Dedifferentiated amniotic fluid mesenchymal stem cell (primary cell): ENCODE data around the gene UBAC1.
"Not testable (repeated sequence)": the region's sequence is repeated elsewhere in the genome, so short reads cannot be mapped to it uniquely, and the experiment has no call there.

Experiments used
- DNase-seq: peaks from one replicate; pipeline ENCODE4 v3.0.0-alpha.2; 2016; ENCODE audit errors: extremely low spot score

Gene UBAC1

GRCh38 chr9:135921749-135922310 is 39.3 kb downstream of the UBAC1 start:
- no peak for DNase-seq

DNA sequence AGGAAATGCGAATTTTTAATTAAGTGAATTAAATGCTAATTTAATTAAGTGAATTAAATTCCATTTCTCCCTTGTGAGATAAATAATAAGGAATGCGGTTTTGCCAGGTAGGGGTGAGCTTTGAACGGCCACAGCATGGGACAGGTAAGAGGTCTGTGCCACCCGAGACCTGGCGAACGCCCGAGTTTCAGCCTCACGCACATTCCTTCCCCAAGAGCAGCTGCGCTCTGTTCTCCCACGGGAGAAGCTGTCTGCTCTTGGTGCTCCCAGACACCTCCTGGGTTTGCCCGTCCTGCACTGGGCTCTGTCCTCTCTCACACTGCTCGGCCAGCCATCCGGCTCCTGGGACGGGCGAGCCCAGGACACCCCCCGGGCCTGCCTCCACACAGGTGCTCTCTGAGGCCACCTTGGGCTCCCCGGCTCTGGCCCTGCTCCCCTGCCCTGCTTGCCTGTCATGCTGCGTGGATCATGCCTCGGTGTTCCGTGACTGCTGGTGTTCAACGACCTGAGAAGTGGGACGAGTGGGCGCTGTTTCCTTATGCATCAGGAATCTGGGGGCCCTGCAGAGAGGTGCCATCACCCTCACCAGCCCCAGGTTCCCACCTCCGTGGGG is 40.1 kb downstream of the UBAC1 start:
- DNase-seq: no peak

DNA sequence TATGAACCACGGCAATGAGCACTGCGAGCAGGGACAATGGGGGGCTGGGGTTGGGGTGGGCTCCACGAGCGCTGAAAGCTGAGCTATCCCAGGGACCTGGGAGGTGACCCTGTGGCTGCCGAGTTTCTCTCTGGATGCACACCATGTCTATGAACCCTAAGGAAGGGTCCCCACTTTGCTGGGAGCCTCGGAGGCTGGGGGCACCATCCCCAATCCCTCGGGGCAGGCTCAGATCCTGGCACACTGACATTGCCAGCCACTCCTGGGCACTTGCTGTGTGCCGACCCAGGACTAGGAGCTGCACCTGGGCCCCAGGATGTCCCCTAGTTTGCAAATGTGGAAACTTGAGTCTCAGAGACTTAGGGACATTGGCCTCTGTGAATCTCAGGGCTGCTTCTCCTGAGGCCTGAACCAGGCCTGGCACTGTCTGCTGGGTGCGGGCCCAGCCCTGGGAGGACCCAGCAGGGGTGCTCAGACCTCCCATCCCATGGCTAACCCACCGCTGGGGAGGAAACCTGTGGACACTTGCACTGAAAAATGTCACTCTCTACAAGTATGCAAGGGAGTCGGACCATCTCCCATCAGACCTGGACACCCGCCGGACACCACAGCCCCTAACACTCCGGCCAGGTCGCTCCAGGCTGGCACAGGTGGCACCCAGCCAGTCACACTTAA is 40.8 kb downstream of the UBAC1 start:
- no peak for DNase-seq

DNA sequence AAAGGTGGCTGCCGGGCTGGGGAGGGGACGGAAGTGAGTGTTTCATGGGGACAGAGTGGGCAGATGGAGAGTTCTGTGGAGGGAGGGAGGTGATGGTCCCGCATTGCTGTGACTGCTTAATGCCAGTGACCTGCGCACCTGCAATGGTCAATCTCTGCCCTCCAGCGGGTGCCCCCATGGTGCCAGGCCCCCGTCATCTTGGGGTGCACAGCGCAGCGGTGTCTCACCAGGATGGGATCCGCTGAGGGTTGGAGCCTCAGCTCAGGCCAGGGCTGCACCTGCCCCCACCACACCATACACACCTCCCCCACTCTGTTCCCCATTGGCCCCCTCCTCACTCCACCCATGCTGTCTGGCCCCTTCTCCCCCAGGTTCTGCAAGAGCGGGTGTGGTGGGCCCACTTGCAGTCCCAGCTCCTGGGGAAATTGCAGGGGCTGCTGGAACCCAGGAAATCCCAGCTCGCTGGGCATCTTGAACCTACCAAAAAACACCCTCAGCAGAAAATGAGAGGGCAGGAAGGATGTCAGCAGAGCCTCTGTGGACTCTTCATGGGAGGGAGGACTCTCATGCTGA is 41.8 kb downstream of the UBAC1 start:
- DNase-seq: no peak

GRCh38 chr9:135916227-135916626 is 44.9 kb downstream of the UBAC1 start:
- not testable (repeated sequence) for DNase-seq

- no peak for DNase-seq
Observed at GRCh38 chr9:135914921-135915320, 46.3 kb downstream of the UBAC1 start.

- DNase-seq: not testable (repeated sequence)
Observed at GRCh38 chr9:135911233-135911632, 49.9 kb downstream of the UBAC1 start.

GRCh38 chr9:135910757-135911156 is 50.4 kb downstream of the UBAC1 start:
- DNase-seq: no peak

DNA sequence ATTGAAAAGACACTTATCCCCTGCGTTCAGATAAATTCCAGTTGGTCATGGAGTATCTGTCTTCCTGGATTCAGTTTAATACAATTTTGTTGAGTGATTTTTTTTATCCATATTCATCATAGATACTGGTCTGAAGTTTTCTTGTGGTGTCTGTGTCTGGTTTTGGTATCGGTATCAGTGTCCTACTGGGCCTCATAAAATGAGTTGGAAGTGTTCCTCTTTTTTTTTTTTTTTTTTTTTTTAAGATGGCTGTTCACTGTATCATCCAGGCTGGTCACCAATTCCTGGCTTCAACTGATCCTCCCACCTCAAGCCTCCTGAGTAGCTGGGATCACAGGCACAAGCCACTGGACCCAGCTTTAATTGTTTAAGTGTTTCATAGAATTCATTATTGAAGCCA is 51.0 kb downstream of the UBAC1 start:
- no peak for DNase-seq

- no peak for DNase-seq
Observed at GRCh38 chr9:135909371-135909770, 51.8 kb downstream of the UBAC1 start.

GRCh38 chr9:135908754-135909204 is 52.4 kb downstream of the UBAC1 start:
- DNase-seq: no peak

DNA sequence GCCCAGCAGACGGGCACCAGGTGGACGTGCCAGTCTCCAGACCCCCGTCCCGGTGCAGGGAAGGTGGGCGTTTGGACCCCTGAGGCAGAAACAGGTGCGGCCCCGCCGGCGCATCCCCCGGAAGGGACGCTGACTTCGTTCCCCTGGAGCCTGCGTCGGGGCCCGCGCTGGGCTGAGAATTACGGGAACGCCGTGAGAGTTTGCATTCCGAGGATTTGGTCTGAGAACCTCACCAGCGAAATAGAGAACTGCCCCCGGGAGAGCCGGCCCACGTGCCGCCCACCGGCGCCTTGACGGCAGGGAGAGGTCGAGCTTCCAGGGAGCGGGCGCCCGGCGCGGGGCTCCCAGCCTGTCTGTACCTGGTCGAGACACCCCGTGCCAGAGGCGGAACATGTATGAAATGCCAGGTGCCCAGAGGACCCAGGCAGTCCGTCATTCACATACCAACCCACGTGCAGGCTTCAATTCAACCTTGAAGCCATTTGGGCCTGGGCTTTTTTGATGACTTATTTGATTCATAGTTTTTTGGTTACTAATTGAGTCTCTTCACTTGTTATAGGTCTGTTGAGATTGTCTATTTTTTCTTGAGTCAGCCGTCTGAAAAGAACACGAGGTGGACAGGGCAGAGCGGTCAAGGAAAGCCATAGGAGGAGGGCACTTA is 53.0 kb downstream of the UBAC1 start:
- DNase-seq: no peak

DNA sequence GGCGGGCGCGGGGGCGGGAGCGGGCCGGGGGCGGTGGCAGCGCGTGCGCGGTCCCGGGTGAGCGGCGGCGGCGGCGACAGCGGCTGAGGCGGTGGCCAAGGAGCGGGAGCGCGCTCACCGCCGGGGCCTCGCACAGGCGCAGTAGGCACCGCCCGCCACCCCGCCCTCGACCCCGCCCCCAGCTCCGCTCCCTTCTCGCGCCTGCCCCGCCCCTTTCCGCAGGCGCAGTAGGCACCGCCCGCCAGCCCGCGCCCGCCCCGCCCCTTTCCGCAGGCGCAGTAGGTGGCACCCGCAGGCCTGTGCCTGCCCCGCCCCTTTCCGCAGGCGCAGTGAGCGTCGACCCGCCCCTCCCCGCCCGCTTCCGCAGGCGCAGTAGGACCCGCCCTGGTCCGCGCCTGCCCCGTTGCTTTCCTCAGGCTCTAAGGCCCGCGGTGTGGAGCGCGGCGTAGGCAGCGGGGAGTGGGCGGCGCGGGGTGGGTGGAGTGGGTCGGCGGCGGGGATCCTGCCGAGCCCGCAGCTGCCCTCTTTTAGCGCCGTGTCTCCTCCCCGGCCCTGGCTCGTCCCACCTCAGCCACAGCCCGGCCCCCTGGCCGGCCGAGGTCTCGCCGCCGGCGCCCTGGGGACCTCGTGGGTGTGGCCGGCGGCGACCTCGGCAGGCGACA is 53.6 kb downstream of the UBAC1 start, which contains the start of gene CAMSAP1:
CAMSAP1 (minus strand) TSS at position 116 of the 662 bp plus-strand sequence. CDS start 387 bp downstream, outside the sequence.
- peak; percentile 87 for DNase-seq

- no peak for DNase-seq
Observed at GRCh38 chr9:135907006-135907430, 54.2 kb downstream of the UBAC1 start.

DNA sequence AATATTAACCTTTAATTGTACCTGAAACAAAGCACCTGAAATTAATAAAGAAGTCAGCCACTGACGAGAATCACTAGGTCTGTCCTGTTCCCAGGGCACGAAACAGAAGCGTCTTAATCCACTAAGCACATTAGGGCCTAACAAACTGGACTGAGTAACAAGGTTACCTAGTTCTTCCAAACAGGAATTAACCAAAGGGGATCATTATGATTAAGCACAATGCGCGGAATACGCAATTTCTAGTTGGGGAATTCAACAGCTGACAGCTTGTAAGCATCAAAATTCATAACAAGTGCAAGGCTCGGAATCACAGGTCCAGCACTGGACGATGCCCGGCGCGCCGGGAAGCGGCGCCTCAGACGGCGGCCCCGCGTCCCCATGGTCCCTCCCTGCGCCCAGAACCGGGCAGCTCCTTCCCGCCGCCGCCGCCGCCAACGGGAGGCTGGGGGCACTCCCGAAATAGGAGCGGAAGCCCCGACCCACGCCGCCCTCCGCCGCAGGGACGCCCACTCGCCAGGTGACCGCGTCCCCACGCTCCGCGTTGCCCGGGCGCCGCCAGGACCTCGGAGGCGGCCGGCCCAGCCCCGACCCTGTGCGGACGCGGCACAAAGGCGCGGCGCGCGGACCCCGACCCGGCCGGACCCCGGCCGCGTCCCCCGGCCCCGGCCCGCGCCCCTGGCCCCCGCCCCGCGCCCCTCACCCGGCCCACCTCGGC is 54.7 kb downstream of the UBAC1 start:
- DNase-seq: peak; percentile 45

- no peak for DNase-seq
Observed at GRCh38 chr9:135905380-135906258, 55.6 kb downstream of the UBAC1 start.

DNA sequence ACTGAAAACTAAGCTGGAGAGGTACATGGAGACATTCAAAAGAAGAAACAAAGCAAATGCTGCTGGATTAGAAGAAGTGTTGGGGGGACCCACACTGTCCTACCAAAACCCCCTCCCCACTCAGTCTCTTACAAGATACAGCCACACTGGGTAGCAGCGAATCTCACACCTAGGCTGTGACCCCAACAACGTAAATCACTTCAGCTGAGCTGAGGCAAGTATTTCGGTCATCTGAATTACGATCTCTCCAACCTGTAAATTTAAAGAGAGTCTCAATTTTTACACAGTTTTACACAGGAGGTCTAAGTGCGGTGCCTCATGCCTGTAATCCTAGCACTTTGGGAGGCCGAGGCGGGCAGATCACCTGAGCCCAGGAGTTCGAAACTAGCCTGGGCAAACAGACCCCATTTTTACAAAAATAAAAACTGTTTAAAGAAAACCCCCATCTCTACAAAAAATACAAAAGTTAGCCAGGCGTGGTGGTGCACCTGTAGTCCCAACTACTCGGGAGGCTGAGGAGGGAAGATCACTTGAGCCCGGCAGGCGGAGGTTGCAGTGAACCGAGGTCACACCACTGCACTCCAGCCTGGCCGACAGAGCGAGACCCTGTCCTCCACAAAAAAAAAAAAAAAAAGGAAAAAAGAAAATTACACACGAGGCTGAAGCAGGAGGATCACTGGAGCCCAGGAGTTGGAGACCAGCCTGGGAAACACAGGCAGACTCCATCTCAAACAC is 57.2 kb downstream of the UBAC1 start:
- no peak for DNase-seq

DNA sequence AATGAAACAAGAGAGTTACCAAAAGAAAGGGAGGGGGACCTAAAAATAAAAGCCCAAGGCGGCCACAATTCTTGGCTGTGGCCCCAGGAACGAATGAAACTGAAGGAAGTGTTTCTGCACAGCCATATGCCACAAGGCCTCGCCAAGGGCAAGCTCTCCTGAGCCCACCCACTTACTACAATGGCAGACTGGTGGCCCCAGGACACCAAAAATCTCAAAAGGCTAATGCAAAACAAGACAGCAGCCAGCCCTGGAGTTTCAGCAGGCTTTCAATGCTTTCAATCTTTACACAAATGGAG is 57.9 kb downstream of the UBAC1 start:
- no peak for DNase-seq

- DNase-seq: no peak
Observed at GRCh38 chr9:135902655-135903357, 58.4 kb downstream of the UBAC1 start.
